Liver (tissue), 3 donors: Measurements from ENCODE around the gene NUDT16.

Experiments
- CTCF ChIP-seq: fragments of 150-350 bp; IDR thresholded peaks from 2 replicates; pipeline ENCODE4 v1.5.1; 2017; ENCODE audit warnings: improper control_type of control experiment, low read depth, low read length; ENCODE audit not compliant: missing input control
- EGR1 ChIP-seq, 2 donors: IDR thresholded peaks; 2 replicates each; pipeline ENCODE4 v1.6.1; 2016 to 2018; ENCODE audit warnings: antibody characterized with exemption in 2 of 2, low read depth in 2 of 2
- FOXA2 ChIP-seq: IDR thresholded peaks from 2 replicates; pipeline ENCODE4 v1.6.1; 2016; ENCODE audit warnings: antibody characterized with exemption
- HNF4A ChIP-seq, 2 donors: conservative IDR thresholded peaks; 2 replicates each; pipeline ENCODE4 v1.6.1; 2016; ENCODE audit warnings: antibody characterized with exemption in 2 of 2, mild to moderate bottlenecking in 2 of 2
- RAD21 ChIP-seq, 2 donors: IDR thresholded peaks; 2 replicates each; pipeline ENCODE4 v1.6.1; 2016; ENCODE audit warnings: antibody characterized with exemption in 2 of 2, mild to moderate bottlenecking in 2 of 2
- SP1 ChIP-seq: IDR thresholded peaks from 2 replicates; pipeline ENCODE4 v1.6.1; 2018; ENCODE audit warnings: antibody characterized with exemption, mild to moderate bottlenecking
- donor health status: healthy.
- donor health status: healthy.

- TF ChIP-seq EGR1 (IDR thresholded peaks at IDR 0.05; ENCODE audit: low read depth in 2 of 2) (no peak), CTCF (no peak), RAD21 (IDR thresholded peaks at IDR 0.05) (no peak), HNF4A (conservative IDR thresholded peaks at IDR 0.05) (no peak), FOXA2 (no peak), SP1 (no peak)
Measured at GRCh38 chr3:131390331-131390730, 8.8 kb downstream of the NUDT16 start.
